Liver (tissue), 3 donors: ENCODE results near the gene GLI3.

Experiments used
- CTCF ChIP-seq: fragments of 150-350 bp; IDR thresholded peaks from 2 replicates; pipeline ENCODE4 v1.5.1; 2017; ENCODE audit warnings: improper control_type of control experiment, low read depth, low read length; ENCODE audit not compliant: missing input control
- EGR1 ChIP-seq, 2 donors: IDR thresholded peaks; 2 replicates each; pipeline ENCODE4 v1.6.1; 2016 to 2018; ENCODE audit warnings: antibody characterized with exemption in 2 of 2, low read depth in 2 of 2
- FOXA1 ChIP-seq: IDR thresholded peaks from 2 replicates; pipeline ENCODE4 v1.6.1; 2016; ENCODE audit warnings: antibody characterized with exemption
- FOXA2 ChIP-seq: IDR thresholded peaks from 2 replicates; pipeline ENCODE4 v1.6.1; 2016; ENCODE audit warnings: antibody characterized with exemption
- HNF4A ChIP-seq, 2 donors: conservative IDR thresholded peaks; 2 replicates each; pipeline ENCODE4 v1.6.1; 2016; ENCODE audit warnings: antibody characterized with exemption in 2 of 2, mild to moderate bottlenecking in 2 of 2
- JUND ChIP-seq, 2 donors: IDR thresholded peaks; 2 replicates each; pipeline ENCODE4 v1.6.1; 2016; ENCODE audit warnings: antibody characterized with exemption in 2 of 2
- MAX ChIP-seq: IDR thresholded peaks from 2 replicates; pipeline ENCODE4 v1.6.1; 2016; ENCODE audit warnings: antibody characterized with exemption
- RAD21 ChIP-seq, 2 donors: IDR thresholded peaks; 2 replicates each; pipeline ENCODE4 v1.6.1; 2016; ENCODE audit warnings: antibody characterized with exemption in 2 of 2, mild to moderate bottlenecking in 2 of 2
- REST ChIP-seq: IDR thresholded peaks from 2 replicates; pipeline ENCODE4 v1.6.1; 2016; ENCODE audit warnings: antibody characterized with exemption, mild to moderate bottlenecking
- RXRA ChIP-seq, 2 donors: IDR thresholded peaks; 2 replicates each; pipeline ENCODE4 v1.6.1; 2017 to 2018; ENCODE audit warnings: antibody characterized with exemption in 2 of 2, mild to moderate bottlenecking in 1 of 2
- TAF1 ChIP-seq: conservative IDR thresholded peaks from 2 replicates; pipeline ENCODE4 v1.6.1; 2016; ENCODE audit warnings: antibody characterized with exemption, mild to moderate bottlenecking
- donor health status: healthy.
- donor health status: healthy.

GRCh38 chr7:42232275-42232674 is 4.7 kb downstream of the GLI3 start:
- TF ChIP-seq REST (no peak), CTCF (no peak), HNF4A (conservative IDR thresholded peaks at IDR 0.05) (no peak), TAF1 (no peak), FOXA2 (no peak), JUND (IDR thresholded peaks at IDR 0.05) (no peak), FOXA1 (no peak), MAX (no peak), EGR1 (IDR thresholded peaks at IDR 0.05; ENCODE audit: low read depth in 2 of 2) (no peak), RAD21 (IDR thresholded peaks at IDR 0.05) (no peak), RXRA (IDR thresholded peaks at IDR 0.05) (no peak)
